ENCODE measurements around the gene CST9.

GRCh38 chr20:23613676-23614075 is 8.0 kb upstream of the CST9 start:
- TF ChIP-seq EP300 (IDR thresholded peaks at IDR 0.05; ENCODE audit: low read length): no peak
- TF ChIP-seq SMC3 (conservative IDR thresholded peaks at IDR 0.05; ENCODE audit: insufficient read depth, low read depth, low read length): no peak
